Panc1 (cell line): ENCODE results near the gene SDR39U1. TPM values are rescaled to one million over a fixed set of nuclear protein-coding genes. Genes with fewer than 3 reads are reported as not detected.

Source experiments
- ATAC-seq: fragments of 200-7000 bp; cut with Tn5 transposase; 2 replicates; pipeline ENCODE4 v1.9.1; 2020; ENCODE audit warnings: mild to moderate bottlenecking, moderate library complexity
- BruUV-seq: library from RNA; stranded (reverse); fragments of 400-500 nt; replicated peaks from 2 replicates; lab custom pipeline; 2021; lab: Mats Ljungman, UMichigan
- CTCF ChIA-PET: fragments of 300-600 bp; sonication (Branson Sonifier 250); formaldehyde crosslinking; loops from one replicate; lab custom pipeline; 2022; ENCODE audit warnings: antibody characterized with exemption; lab: Charles Lee
- POLR2A ChIA-PET: fragments of 300-600 bp; sonication (Branson Sonifier 250); formaldehyde crosslinking; loops from one replicate; lab custom pipeline; 2022; ENCODE audit warnings: antibody characterized with exemption; lab: Charles Lee
- DNase-seq: peaks from one replicate; pipeline ENCODE4 v3.0.0-alpha.2; 2010; ENCODE audit warnings: low read depth, low spot score
- H3K27ac ChIP-seq: 2 replicates; pipeline ENCODE4 v1.5.1; 2011; ENCODE audit warnings: mild to moderate bottlenecking, low read length, inconsistent platforms
- H3K27me3 ChIP-seq: fragments of 200-500 bp; sonication (Bioruptor generic); 2 replicates; pipeline ENCODE4 v1.6.0; 2014; ENCODE audit warnings: low read length, inconsistent platforms; ENCODE audit not compliant: control insufficient read depth, insufficient read depth
- H3K36me3 ChIP-seq: fragments of 200-500 bp; sonication (Bioruptor generic); 2 replicates; pipeline ENCODE4 v1.5.1; 2014; ENCODE audit warnings: inconsistent platforms, mild to moderate bottlenecking, low read length, moderate library complexity; ENCODE audit not compliant: control insufficient read depth, insufficient read depth
- H3K4me1 ChIP-seq: 2 replicates; pipeline ENCODE4 v1.5.1; 2011; ENCODE audit warnings: inconsistent platforms, mild to moderate bottlenecking, low read length, moderate library complexity; ENCODE audit not compliant: control insufficient read depth, insufficient read depth
- H3K4me3 ChIP-seq, 2 experiments: 2 replicates each; pipeline ENCODE4 v1.5.1; 2011 to 2012; ENCODE audit warnings: low read depth in 2 of 2, low read length in 2 of 2, mild to moderate bottlenecking in 2 of 2, inconsistent platforms in 1 of 2, moderate library complexity in 1 of 2
- H3K9me3 ChIP-seq: fragments of 200-500 bp; sonication (Bioruptor generic); 2 replicates; pipeline ENCODE4 v1.5.1; 2014; ENCODE audit warnings: low read depth, mild to moderate bottlenecking, inconsistent platforms, low read length, moderate library complexity; ENCODE audit not compliant: control insufficient read depth, insufficient read depth
- POLR2AphosphoS5 ChIP-seq: IDR thresholded peaks from 2 replicates; pipeline ENCODE4 v1.6.1; 2012; ENCODE audit warnings: mild to moderate bottlenecking, low read depth, low read length, moderate library complexity
- SIN3A ChIP-seq: IDR thresholded peaks from 2 replicates; pipeline ENCODE4 v1.6.1; 2012; ENCODE audit warnings: low read depth, mild to moderate bottlenecking, low read length, moderate library complexity, borderline replicate concordance; ENCODE audit not compliant: insufficient read depth
- TCF7L2 ChIP-seq: IDR thresholded peaks from 2 replicates; pipeline ENCODE4 v1.6.1; 2011; ENCODE audit warnings: mild to moderate bottlenecking, low read depth, low read length, inconsistent platforms
- in situ Hi-C: cut with HindIII; loops from 2 replicates; pipeline ENCODE4 v1.10.0; 2016; ENCODE audit warnings: low sequenced_read_pairs, low pct_unique_long_range_greater_than_20kb
- intact Hi-C: fragments of 100-400 bp; cut with micrococcal nuclease; formaldehyde crosslinking; loops from one replicate; pipeline ENCODE4 v1.10.0; 2022; ENCODE audit not compliant: unreplicated experiment
- total RNA-seq: library from RNA; stranded (reverse); gene quantifications from one replicate; pipeline ENCODE4 v1.2.1, GENCODE V29; 2021; ENCODE audit not compliant: unreplicated experiment
- TF ChIP-seq, protein P1 (sequence below), 2 experiments: IDR thresholded peaks; 2 replicates each; pipeline ENCODE4 v1.6.1; 2011 to 2012; ENCODE audit warnings: low read depth in 2 of 2, control low read depth in 1 of 2, low read length in 1 of 2, mild to moderate bottlenecking in 1 of 2, moderate library complexity in 1 of 2; ENCODE audit not compliant: insufficient read depth in 1 of 2

Gene SDR39U1
- total RNA-seq, 1 experiment from 2014 or later, result 54.2 TPM

DNA sequence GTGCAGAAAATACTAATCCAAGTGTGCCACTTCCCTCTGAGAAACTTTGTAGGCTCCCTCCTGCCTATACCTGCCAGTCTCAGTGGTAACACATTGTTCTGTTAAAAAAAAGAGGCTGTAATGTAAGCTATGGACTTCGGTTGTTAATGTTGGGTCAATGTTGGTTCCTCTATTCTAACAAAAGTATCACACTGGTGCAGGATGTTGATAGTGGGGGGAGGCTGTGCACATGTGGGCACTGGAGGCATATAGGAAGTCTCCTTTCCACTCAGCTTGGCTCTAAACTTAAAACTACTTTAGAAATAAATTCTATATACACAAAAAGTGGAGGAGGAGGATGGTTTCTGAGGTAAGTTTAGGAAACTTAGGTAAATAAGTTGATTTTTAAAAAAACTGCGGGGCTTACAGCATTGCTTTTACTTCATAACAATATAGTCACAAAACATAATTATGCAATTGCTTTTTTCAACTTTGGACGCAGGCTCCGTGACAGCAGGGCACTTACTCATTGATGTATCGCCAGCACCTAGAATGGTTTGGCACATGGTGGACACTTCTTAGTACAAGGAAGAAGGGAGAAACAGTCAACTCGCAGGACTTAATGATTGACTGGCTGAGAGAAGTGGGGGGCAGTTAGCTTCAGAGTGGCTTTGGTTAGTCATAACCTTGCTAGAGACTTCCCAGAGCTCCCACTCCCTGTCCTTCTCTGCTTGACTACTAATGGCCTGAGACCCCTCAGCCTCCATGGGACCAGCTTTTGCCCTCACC is 51.7 kb downstream of the SDR39U1 start:
- ATAC-seq (no peak), DNase-seq (no peak)
- in situ Hi-C loops, result no loop called here
- ChIA-PET POLR2A (no interaction called here), CTCF (no interaction called here)
- Histone ChIP-seq H3K4me1 (no peaks in the 10 kb centered on the region), H3K9me3 (no peaks in the 10 kb centered on the region), H3K27ac (no peak overlapping the region), H3K27me3 (peaks cover 2% of the 10 kb centered on the region; the same call in 1 of the 2 replicates), H3K4me3 (no peak overlapping the region), H3K36me3 (no peaks in the 10 kb centered on the region)
- TF ChIP-seq SIN3A, result no peak
- no peak for TF ChIP-seq POLR2AphosphoS5
- no peak for TF ChIP-seq TCF7L2
- TF ChIP-seq, protein P1, sequence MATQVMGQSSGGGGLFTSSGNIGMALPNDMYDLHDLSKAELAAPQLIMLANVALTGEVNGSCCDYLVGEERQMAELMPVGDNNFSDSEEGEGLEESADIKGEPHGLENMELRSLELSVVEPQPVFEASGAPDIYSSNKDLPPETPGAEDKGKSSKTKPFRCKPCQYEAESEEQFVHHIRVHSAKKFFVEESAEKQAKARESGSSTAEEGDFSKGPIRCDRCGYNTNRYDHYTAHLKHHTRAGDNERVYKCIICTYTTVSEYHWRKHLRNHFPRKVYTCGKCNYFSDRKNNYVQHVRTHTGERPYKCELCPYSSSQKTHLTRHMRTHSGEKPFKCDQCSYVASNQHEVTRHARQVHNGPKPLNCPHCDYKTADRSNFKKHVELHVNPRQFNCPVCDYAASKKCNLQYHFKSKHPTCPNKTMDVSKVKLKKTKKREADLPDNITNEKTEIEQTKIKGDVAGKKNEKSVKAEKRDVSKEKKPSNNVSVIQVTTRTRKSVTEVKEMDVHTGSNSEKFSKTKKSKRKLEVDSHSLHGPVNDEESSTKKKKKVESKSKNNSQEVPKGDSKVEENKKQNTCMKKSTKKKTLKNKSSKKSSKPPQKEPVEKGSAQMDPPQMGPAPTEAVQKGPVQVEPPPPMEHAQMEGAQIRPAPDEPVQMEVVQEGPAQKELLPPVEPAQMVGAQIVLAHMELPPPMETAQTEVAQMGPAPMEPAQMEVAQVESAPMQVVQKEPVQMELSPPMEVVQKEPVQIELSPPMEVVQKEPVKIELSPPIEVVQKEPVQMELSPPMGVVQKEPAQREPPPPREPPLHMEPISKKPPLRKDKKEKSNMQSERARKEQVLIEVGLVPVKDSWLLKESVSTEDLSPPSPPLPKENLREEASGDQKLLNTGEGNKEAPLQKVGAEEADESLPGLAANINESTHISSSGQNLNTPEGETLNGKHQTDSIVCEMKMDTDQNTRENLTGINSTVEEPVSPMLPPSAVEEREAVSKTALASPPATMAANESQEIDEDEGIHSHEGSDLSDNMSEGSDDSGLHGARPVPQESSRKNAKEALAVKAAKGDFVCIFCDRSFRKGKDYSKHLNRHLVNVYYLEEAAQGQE (IDR thresholded peaks at IDR 0.05; ENCODE audit: insufficient read depth in 1 of 2, low read depth in 2 of 2, low read length in 1 of 2), result no peak
- no TSS peak for BruUV-seq
- intact Hi-C loops, result no loop called here

Other genes with a start within 250 kb of the SDR39U1 start
- gene TM9SF1, start 247.3 kb downstream of the SDR39U1 start, total RNA-seq, result 44.7 TPM
- not detected for gene TSSK4, start 237.1 kb downstream of the SDR39U1 start, total RNA-seq
- gene CHMP4A, start 229.3 kb downstream of the SDR39U1 start, total RNA-seq, result 42.4 TPM
- gene MDP1, start 226.7 kb downstream of the SDR39U1 start, total RNA-seq, result 8.9 TPM
- 155 TPM for gene NEDD8, start 210.4 kb downstream of the SDR39U1 start, total RNA-seq
- gene GMPR2, start 209.8 kb downstream of the SDR39U1 start, total RNA-seq, result 45.9 TPM
- 53.8 TPM for gene TINF2, start 200.2 kb downstream of the SDR39U1 start, total RNA-seq
- gene TGM1, start 179.6 kb downstream of the SDR39U1 start, total RNA-seq, result 2.3 TPM
- 30.9 TPM for gene RABGGTA, start 171.2 kb downstream of the SDR39U1 start, total RNA-seq
- gene DHRS1, start 143.0 kb downstream of the SDR39U1 start, total RNA-seq, result 8.9 TPM
- gene NOP9, start 142.9 kb downstream of the SDR39U1 start, total RNA-seq, result 25.3 TPM
- gene CIDEB, start 134.8 kb downstream of the SDR39U1 start, total RNA-seq, result 0.18 TPM
- 6.9 TPM for gene LTB4R2, start 132.6 kb downstream of the SDR39U1 start, total RNA-seq
- gene LTB4R, start 131.3 kb downstream of the SDR39U1 start, total RNA-seq, result 4.8 TPM
- 0.21 TPM for gene ADCY4, start 107.7 kb downstream of the SDR39U1 start, total RNA-seq
- not detected for gene RIPK3, start 102.8 kb downstream of the SDR39U1 start, total RNA-seq
- gene NFATC4, start 74.6 kb downstream of the SDR39U1 start, total RNA-seq, result 0.36 TPM
- 0.31 TPM for gene NYNRIN, start 43.8 kb downstream of the SDR39U1 start, total RNA-seq
- 1.0 TPM for gene CBLN3, start 13.1 kb downstream of the SDR39U1 start, total RNA-seq
- gene KHNYN, start 12.8 kb downstream of the SDR39U1 start, total RNA-seq, result 37.6 TPM
- gene CMA1, start 65.5 kb upstream of the SDR39U1 start, total RNA-seq, result not detected
- gene CTSG, start 133.5 kb upstream of the SDR39U1 start, total RNA-seq, result not detected
- gene GZMH, start 166.9 kb upstream of the SDR39U1 start, total RNA-seq, result not detected
- 1.2 TPM for gene GZMB, start 191.4 kb upstream of the SDR39U1 start, total RNA-seq